KBM-7 (cell line): ENCODE results near the gene PCNT.
"Not testable (repeated sequence)": the region's sequence is repeated elsewhere in the genome, so short reads cannot be mapped to it uniquely, and the experiment has no call there.

Experiments
- DNase-seq: peaks from one replicate; pipeline ENCODE4 v3.0.0-alpha.2; 2015
- in situ Hi-C: fragments of 300-500 bp; cut with MboI; formaldehyde crosslinking; loops from 2 replicates; pipeline ENCODE4 v1.14.3; 2020; ENCODE audit warnings: low sequenced_read_pairs, low pct_unique_long_range_greater_than_20kb, mixed read lengths

Gene PCNT

DNA sequence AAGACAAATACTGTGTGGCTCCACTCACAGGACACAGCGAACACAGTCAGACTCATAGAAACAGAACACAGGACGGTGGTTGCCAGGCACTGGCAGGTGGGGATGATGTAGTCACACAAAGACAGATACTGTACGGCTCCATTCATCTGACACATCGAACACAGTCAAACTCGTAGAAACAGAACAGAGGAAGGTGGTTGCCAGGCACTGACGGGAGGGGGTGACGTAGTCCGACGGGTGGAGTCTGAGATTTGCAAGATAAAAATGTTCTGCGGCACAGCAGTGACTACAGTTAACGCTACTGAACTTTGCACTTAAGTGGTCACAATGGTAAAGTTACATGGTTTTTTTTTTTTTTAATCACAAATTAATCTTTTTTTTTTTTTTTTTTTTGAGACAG lies 19.0 kb upstream of the PCNT start:
- in situ Hi-C loops: no loop called here
- DNase-seq: no peak

DNA sequence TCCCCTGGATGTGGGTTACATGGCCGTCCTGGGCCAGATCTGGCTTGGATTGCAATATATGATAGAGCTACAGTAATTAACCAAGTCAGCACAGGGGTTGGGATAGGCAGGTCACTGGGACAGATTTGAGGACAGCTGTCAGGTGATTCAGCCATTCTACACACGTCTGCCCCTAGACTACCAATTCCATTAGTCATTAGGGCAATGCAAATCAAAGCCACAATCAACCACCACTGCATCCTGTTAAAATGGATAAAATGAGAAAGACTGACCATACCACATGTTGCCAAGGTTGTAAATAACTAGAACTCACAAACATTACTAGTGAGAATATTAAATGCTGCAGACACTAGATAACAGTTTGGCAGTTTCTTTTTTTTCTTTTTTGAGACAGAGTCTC lies 16.3 kb upstream of the PCNT start:
- DNase-seq: no peak
- in situ Hi-C loops: no loop called here

- no peak for DNase-seq
- in situ Hi-C loops: no loop called here
These were observed 15.5 kb upstream of the PCNT start for GRCh38 chr21:46308431-46308830.

DNA sequence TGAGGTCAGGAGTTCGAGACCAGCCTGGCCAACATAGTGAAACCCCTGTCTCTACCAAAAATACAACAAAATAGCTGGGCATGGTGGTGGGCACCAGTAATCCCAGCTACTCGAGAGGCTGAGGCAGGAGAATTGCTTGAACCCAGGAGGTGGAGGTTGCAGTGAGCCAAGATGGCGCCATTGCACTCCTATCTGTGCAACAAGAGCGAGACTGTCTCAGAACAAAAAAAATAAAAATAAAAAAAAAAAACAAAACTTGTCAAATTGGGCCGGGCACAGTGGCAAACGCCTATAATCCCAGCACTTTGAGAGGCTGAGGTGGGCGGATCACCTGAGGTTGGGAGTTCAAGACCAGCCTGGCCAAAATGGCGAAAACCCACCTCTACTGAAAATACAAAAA lies 13.7 kb upstream of the PCNT start:
- in situ Hi-C loops, DNase-seq: not testable (repeated sequence)

GRCh38 chr21:46311568-46311967 lies 12.4 kb upstream of the PCNT start:
- in situ Hi-C loops: no loop called here
- DNase-seq: no peak

- in situ Hi-C loops: no loop called here
- DNase-seq: no peak
These were observed 11.0 kb upstream of the PCNT start for GRCh38 chr21:46312949-46313348.

GRCh38 chr21:46314441-46315020 lies 9.4 kb upstream of the PCNT start:
- in situ Hi-C loops: no loop called here
- DNase-seq: no peak

- in situ Hi-C loops: no loop called here
- DNase-seq: no peak
These were observed 7.1 kb upstream of the PCNT start for GRCh38 chr21:46316708-46317324.

GRCh38 chr21:46317710-46318463 lies 6.1 kb upstream of the PCNT start:
- in situ Hi-C loops: no loop called here
- no peak for DNase-seq

- DNase-seq: no peak
- in situ Hi-C loops: no loop called here
These were observed 5.5 kb upstream of the PCNT start for GRCh38 chr21:46318464-46318845.

DNA sequence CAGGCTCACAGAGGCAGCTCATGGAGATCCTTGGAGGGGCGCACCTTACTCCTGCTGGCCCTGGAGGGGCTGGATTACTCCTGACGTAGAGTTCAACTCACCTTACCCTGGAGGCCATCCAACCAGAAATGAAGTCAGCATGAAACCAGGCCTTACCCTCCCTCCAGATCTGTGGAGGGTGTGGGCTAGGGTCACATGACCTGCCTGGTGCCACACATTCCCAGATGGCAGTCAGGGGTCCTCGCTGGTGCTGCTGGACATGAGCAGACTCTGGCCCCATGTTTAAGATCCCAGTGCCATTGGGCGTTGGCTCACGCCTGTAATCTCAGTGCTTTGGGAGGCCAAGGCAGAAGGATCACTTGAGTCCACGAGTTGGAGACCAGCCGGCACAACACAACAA lies 4.8 kb upstream of the PCNT start:
- in situ Hi-C loops: no loop called here
- DNase-seq: no peak

- peak; percentile 68 for DNase-seq
- in situ Hi-C loops: no loop called here
These were observed 3.6 kb upstream of the PCNT start for GRCh38 chr21:46320331-46320801.

GRCh38 chr21:46322351-46323226 lies 1.4 kb upstream of the PCNT start:
- peak; percentile 45 for DNase-seq
- in situ Hi-C loops: no loop called here

DNA sequence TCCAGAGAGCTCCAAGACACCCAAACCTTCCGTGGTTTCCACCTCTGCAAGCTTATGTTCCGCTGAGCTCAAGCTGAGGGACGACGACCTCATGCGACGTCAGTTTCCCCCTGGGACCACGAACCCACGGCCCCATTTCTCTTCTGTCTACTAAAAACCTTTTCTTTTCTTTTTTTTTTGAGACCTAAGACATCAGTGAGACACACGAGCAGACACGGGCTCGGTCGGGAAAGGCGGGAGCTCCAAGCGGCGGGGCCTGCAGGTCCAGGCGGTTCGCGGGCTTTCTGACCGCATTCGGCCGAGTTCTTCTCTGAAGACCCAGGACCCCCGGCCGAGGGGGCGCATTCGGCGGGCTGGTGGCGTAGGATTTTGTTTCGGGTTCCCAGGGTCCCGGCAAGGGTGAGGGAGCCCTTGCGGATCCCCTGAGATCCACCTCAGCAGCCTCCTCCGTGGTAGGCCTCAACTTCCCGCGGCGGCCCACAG lies 688 bp upstream of the PCNT start:
- in situ Hi-C loops: no loop called here
- no peak for DNase-seq

GRCh38 chr21:46324390-46325072 lies 575 bp downstream of the PCNT start:
- peak; percentile 76 for DNase-seq
- in situ Hi-C loops: no loop called here

DNA sequence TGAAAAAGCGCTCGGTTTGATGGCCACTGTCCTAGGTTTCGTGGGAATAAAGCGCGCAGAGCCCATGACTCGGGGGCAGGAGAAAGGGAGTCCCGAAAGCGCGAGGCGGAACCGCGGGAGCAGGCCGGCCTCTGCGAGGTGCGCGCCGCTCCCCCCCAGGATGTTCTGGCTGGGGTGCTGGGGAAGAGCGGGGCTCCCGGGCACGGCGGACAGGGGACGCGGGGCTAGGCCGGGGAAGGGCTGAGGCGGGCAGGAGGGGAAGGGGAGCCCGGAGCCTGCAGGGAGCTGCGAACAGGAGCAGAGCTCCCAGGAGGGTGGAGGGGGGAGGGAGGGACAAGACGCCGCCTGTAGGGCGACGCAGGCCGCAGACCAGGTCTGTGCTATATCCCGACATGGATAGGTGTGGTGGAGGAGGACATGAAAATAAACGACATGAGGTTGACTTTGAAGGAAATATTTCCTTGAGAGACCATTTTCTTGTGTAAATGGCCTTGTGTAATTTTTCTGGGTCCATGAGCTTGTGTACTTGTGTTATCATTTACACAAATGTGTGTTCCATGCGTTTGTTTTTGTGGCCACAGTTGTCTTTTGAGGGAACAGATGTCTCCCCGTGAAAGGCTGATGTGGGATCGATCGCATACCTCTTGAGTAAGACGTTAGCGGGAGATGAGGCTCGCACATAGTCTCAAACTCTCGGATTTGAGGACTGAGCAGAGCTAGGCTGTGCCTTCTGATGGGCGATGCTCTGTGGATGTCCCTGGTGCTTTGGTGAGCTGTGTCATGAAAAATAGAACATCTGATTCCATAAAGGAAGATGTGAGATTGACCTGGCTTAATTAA lies 1.3 kb downstream of the PCNT start:
- DNase-seq: peak; percentile 55

DNA sequence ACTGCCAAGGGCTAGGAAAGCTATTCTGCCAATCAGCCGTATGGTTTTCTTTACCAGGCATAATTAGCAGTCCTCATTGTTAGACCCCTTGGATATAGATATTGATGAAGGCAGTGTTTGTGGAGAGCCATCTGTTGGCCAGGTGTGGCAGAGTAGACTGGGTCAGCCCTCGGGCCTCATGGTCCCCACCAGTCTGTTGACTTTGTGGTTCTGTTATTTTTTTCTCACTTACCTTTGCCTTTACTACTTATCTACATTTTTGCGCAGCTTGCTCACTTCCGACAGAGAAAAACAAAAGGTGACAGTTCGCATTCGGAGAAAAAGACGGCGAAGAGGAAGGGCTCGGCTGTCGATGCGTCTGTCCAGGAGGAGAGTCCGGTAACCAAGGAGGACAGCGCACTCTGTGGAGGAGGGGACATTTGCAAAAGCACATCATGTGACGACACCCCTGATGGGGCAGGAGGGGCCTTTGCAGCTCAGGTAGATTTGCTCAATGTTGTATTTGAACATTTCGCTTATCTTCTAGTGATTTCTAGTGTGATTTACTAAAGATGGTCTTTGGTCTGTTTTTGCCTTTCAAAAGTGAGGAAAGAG lies 2.3 kb downstream of the PCNT start:
- in situ Hi-C loops: no loop called here
- DNase-seq: no peak

More for the DNA sequence above, 1.3 kb downstream of the PCNT start:
- in situ Hi-C loops: no loop called here

DNA sequence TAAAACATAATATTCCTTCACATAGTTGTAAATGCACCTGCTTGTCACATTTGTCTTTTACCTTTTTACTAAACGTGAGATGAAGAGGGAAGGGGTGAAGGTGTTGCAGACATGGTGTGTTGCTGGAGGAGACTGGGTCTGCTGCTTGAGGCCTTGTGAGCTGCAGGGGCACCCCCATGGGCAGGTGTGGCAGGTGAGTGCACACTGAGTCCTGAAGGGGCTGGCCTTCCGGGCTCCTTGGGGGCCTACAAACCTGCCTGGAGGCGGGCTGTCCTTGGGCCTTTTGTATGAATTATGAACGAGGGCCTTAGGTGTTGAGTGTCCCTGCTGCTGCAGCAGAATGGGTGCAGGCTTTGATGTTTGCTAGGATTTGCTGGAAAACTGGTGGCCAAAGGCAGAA lies 3.8 kb downstream of the PCNT start:
- in situ Hi-C loops: no loop called here
- DNase-seq: no peak
